ENCODE data around the gene LRRK1.

The LRRK1 gene

DNA sequence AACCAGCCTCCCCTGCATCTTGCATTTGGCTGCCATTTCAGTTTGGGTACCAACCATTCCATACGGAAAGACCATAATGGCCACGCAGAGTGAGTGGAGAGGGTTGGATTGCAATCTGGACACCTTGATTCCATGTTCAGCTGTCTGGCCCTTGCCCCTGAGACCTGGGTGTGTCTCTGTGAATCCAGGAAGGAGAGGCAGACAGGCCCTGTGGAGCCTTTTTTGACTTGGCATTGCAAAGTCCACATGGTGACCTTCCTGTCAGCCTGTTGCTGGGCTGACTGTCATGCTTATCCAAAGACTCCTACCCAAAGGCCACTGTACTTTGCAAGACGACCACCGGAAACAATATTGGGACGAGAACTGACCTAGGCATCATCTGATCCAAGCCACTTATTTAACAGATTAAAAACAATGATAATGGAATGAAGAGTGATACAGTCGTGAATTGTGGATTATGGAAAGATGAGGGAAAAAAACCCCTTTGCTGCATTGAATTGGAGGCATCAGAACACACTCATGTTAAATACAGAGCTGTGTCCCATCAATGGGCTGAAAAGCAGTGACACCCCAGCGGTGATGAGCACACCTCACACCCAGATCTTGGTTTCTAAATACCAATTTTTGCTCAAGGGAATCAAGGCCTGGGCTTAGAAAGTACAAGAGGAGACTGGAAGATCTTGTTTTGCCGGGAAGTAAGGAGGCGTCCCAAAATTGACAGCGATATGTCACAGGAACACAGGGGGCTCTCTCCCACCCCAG, 86.0 kb downstream of the LRRK1 start:
- TF ChIP-seq, protein P1, sequence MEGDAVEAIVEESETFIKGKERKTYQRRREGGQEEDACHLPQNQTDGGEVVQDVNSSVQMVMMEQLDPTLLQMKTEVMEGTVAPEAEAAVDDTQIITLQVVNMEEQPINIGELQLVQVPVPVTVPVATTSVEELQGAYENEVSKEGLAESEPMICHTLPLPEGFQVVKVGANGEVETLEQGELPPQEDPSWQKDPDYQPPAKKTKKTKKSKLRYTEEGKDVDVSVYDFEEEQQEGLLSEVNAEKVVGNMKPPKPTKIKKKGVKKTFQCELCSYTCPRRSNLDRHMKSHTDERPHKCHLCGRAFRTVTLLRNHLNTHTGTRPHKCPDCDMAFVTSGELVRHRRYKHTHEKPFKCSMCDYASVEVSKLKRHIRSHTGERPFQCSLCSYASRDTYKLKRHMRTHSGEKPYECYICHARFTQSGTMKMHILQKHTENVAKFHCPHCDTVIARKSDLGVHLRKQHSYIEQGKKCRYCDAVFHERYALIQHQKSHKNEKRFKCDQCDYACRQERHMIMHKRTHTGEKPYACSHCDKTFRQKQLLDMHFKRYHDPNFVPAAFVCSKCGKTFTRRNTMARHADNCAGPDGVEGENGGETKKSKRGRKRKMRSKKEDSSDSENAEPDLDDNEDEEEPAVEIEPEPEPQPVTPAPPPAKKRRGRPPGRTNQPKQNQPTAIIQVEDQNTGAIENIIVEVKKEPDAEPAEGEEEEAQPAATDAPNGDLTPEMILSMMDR (IDR thresholded peaks at IDR 0.05; ENCODE audit: borderline replicate concordance, control extremely low read depth, extremely low read depth, insufficient read depth, missing control alignments), result no peak
- DNase-seq (ENCODE audit: low spot score), result no peak
- in situ Hi-C loops (cut with MboI; ENCODE audit: low sequenced_read_pairs, unreplicated experiment), result loop anchor here (5.0 to 25.0 kb wide), 3 partner anchors 83 to 668 kb away; partner anchors contain the start of gene ADAMTS17

DNA sequence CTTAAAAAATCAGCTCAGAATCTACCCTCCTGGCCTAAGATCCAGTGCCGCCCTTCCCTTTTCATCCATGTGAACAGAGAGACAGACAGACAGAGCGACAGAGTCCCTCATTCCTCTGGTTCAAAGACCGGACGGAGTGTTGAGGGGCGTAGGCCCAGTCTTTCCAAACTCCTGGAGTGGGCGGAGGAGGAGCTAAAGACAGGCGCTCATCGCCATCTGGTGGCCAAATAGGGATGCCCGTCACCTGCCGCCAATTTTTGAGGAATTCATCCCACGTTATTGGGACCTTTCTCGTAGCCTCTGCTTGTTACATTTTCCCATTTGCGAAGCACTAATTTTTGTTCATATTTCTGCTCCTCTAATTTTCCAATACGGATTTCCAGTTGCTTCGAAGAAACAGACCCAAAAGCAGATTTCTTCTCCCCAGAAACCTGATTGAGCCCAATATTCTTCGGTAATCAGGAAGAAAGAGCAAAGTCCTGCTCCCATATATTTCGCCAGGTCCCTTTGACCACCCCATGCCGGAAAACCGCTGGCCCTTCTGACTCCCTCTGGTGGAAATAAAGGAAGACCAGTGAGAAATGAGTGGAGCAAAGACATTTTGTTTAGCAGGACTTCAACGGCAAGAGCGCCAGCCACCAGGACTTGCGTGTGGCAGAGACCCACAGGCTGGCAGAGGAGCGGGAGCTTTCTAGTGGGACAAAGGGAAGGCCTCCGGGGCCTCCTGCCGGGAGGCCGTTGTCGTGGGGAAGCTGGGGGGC, 88.0 kb downstream of the LRRK1 start:
- TF ChIP-seq, protein P1 (IDR thresholded peaks at IDR 0.05; ENCODE audit: borderline replicate concordance, control extremely low read depth, extremely low read depth, insufficient read depth, missing control alignments), result peak; percentile 89
- in situ Hi-C loops (cut with MboI; ENCODE audit: low sequenced_read_pairs, unreplicated experiment), result loop anchor here (5.0 to 25.0 kb wide), 3 partner anchors 85 to 670 kb away; partner anchors contain the start of gene ADAMTS17
- DNase-seq (ENCODE audit: low spot score), result peak; percentile 79

DNA sequence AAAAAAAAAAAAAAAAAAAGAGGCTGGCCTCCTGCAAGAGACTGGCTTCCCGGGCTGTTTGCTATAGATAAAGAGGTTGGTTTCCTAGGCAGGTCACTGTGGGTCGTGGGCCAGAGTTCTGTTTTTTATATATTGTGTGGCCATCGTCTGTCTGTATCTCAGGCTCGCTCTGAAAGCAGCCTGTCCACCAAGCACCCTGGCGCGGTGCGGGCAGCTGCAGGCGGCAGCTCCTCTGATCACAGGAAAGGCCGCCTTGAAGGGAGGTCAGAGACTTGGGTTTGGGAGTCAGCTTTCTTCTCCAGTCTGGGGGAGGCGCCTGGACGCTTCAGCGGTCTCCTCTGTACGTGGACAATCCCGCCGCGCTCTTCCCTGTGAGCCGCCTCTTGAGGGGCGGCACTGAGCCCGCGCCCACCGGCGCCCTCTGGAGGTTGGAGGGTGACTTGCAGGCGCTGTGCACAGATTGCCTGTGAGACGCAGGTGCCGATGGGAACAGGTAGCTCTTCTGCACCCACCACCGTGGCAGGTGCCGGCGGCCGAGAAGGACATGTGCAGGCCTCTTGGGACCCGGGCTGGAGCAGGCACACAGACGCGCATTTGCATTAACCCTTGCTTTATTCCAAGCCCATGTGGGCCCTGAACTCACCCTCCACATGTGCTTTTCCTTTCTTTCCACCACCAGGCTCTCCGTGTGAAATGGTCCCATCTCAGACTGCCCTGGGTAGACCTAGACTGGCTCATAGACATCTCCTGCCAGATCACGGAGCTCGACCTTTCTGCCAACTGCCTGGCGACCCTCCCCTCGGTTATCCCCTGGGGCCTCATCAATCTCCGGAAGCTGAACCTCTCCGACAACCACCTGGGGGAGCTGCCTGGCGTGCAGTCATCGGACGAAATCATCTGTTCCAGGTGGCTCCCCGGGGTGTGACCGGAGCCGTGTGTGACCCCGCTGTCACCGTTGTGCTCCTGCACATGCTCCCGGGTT, 89.3 kb downstream of the LRRK1 start:
- in situ Hi-C loops (cut with MboI; ENCODE audit: low sequenced_read_pairs, unreplicated experiment), result loop anchor here (5.0 to 25.0 kb wide), 3 partner anchors 86 to 671 kb away; partner anchors contain the start of gene ADAMTS17
- peak; percentile 93 for DNase-seq (ENCODE audit: low spot score)
- TF ChIP-seq, protein P1 (IDR thresholded peaks at IDR 0.05; ENCODE audit: borderline replicate concordance, control extremely low read depth, extremely low read depth, insufficient read depth, missing control alignments), result peak; percentile 99

DNA sequence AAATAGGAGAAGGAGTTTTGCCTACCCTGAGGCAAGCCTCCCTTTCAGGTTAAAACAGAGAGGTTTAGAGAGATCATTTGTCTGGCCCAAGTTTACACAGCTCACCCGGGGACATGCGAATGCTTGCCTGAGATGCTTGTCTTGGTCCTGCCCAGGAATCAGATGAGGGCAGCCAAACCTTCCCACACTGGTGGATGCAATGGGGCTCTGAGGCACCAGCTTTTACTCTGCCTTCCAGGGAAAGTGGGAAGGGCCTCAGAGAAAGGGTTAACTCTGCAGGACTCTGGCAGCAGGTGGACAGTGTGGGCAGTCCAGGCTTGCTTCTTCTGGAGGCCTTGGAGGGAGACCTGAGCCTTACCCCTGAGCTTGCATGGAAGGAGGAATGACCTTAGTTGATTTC, 90.0 kb downstream of the LRRK1 start:
- DNase-seq (ENCODE audit: low spot score), result no peak
- in situ Hi-C loops (cut with MboI; ENCODE audit: low sequenced_read_pairs, unreplicated experiment), result loop anchor here (5.0 to 25.0 kb wide), 3 partner anchors 87 to 672 kb away; partner anchors contain the start of gene ADAMTS17
- TF ChIP-seq, protein P1 (IDR thresholded peaks at IDR 0.05; ENCODE audit: borderline replicate concordance, control extremely low read depth, extremely low read depth, insufficient read depth, missing control alignments), result no peak

DNA sequence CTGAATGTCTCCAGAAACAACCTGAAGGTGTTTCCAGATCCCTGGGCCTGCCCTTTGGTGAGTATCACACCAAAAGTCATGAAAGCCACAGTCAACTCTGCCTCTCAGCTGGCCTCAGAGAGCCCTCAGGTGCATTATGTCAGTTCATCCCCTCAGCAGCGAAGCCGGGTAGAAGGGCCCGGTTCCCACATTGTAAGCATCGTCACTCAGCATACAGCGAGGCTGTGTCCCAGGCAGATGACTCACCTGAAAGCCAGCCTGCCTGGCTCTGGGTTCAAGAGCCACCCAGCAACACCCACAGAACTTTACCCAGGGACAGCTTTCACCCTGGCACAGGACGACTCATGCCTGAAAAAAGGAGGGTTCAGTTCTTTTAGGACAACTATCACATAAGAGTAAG, 91.6 kb downstream of the LRRK1 start:
- DNase-seq (ENCODE audit: low spot score), result no peak
- TF ChIP-seq, protein P1 (IDR thresholded peaks at IDR 0.05; ENCODE audit: borderline replicate concordance, control extremely low read depth, extremely low read depth, insufficient read depth, missing control alignments), result no peak
- in situ Hi-C loops (cut with MboI; ENCODE audit: low sequenced_read_pairs, unreplicated experiment), result loop anchor here (10.0 to 25.0 kb wide), 3 partner anchors 254 to 673 kb away; partner anchors contain the start of gene ADAMTS17

Measured in GM13976 (cell line).